Loucy (cell line): Measurements from ENCODE around the gene WWOX.

Source experiments
- H2AFZ ChIP-seq: fragments of 200-600 bp; sonication (generic); 2 replicates; pipeline ENCODE4 v1.6.0; 2016; ENCODE audit warnings: antibody characterized with exemption, mild to moderate bottlenecking, low read length, moderate library complexity
- H3F3A ChIP-seq: fragments of 200-600 bp; 2 replicates; pipeline ENCODE4 v1.6.0; 2016; ENCODE audit warnings: antibody characterized with exemption, low read depth, mild to moderate bottlenecking
- H3K27me3 ChIP-seq: fragments of 200-600 bp; sonication (generic); 2 replicates; pipeline ENCODE4 v1.6.1; 2014; ENCODE audit warnings: low read length, mild to moderate bottlenecking; ENCODE audit not compliant: insufficient read depth, poor library complexity, severe bottlenecking
- H3K36me3 ChIP-seq: fragments of 200-600 bp; sonication (generic); 2 replicates; pipeline ENCODE4 v1.6.1; 2016; ENCODE audit warnings: low read length; ENCODE audit not compliant: insufficient read depth
- H3K4me1 ChIP-seq: fragments of 200-600 bp; sonication (generic); 2 replicates; pipeline ENCODE4 v1.5.1; 2014; ENCODE audit warnings: low read length, mild to moderate bottlenecking; ENCODE audit not compliant: insufficient read depth, poor library complexity, severe bottlenecking
- H3K4me2 ChIP-seq: fragments of 200-600 bp; sonication (generic); 2 replicates; pipeline ENCODE4 v1.6.0; 2014; ENCODE audit warnings: antibody characterized with exemption, low read length, low read depth, mild to moderate bottlenecking; ENCODE audit not compliant: poor library complexity, severe bottlenecking
- H3K4me3 ChIP-seq: fragments of 200-600 bp; sonication (generic); 2 replicates; pipeline ENCODE4 v1.5.1; 2014; ENCODE audit warnings: low read length, mild to moderate bottlenecking, mixed read lengths; ENCODE audit not compliant: poor library complexity, severe bottlenecking
- H3K79me2 ChIP-seq: fragments of 200-600 bp; sonication (generic); 2 replicates; pipeline ENCODE4 v1.6.1; 2014; ENCODE audit warnings: low read length; ENCODE audit not compliant: insufficient read depth
- H3K9ac ChIP-seq: fragments of 200-600 bp; sonication (generic); 2 replicates; pipeline ENCODE4 v1.6.0; 2014; ENCODE audit warnings: mild to moderate bottlenecking, low read depth, low read length, moderate library complexity; ENCODE audit not compliant: poor library complexity, severe bottlenecking
- H3K9me2 ChIP-seq: fragments of 200-600 bp; sonication (generic); replicated peaks from 2 replicates; pipeline ENCODE4 v1.6.1; 2016; ENCODE audit warnings: low read depth, low read length, mixed read lengths
- H3K9me3 ChIP-seq: fragments of 200-600 bp; sonication (generic); 2 replicates; pipeline ENCODE4 v1.6.1; 2014; ENCODE audit warnings: mild to moderate bottlenecking, antibody characterized with exemption, low read length, low read depth; ENCODE audit not compliant: insufficient read depth
- H4K20me1 ChIP-seq: fragments of 200-600 bp; sonication (generic); 2 replicates; pipeline ENCODE4 v1.6.0; 2014; ENCODE audit warnings: antibody characterized with exemption, low read length, mild to moderate bottlenecking; ENCODE audit not compliant: insufficient read depth, poor library complexity, severe bottlenecking
- CTCF ChIP-seq: fragments of 200-600 bp; sonication (generic); conservative IDR thresholded peaks from 2 replicates; pipeline ENCODE4 v1.5.1; 2014; ENCODE audit warnings: mild to moderate bottlenecking, antibody characterized with exemption, low read length
- EZH2phosphoT487 ChIP-seq: fragments of 200-600 bp; IDR thresholded peaks from 2 replicates; pipeline ENCODE4 v1.6.1; 2018; ENCODE audit warnings: antibody characterized with exemption, mild to moderate bottlenecking, moderate library complexity, borderline replicate concordance

The WWOX gene

GRCh38 chr16:78566397-78567073, 467.1 kb downstream of the WWOX start:
- Histone ChIP-seq H3K9ac (peak overlapping the region; percentile 41), H3F3A (no peaks in the 10 kb centered on the region), H4K20me1 (no peaks in the 10 kb centered on the region), H3K36me3 (no peaks in the 10 kb centered on the region), H3K9me3 (peaks cover 7% of the 10 kb centered on the region), H3K4me3 (peak overlapping the region; percentile 43), H2AFZ (no peak overlapping the region), H3K4me2 (peak overlapping the region; percentile 49), H3K27me3 (no peaks in the 10 kb centered on the region), H3K9me2 (no peaks in the 10 kb centered on the region), H3K4me1 (peaks cover 41% of the 10 kb centered on the region), H3K79me2 (no peaks in the 10 kb centered on the region)
- TF ChIP-seq EZH2phosphoT487 (no peak), CTCF (no peak)

- Histone ChIP-seq H3K36me3 (no peaks in the 10 kb centered on the region), H2AFZ (peak overlapping the region; percentile 39; the same call in 1 of the 2 replicates), H3K9me3 (no peaks in the 10 kb centered on the region), H3K4me3 (no peak overlapping the region), H3K9ac (no peak overlapping the region), H3K79me2 (no peaks in the 10 kb centered on the region), H3F3A (no peaks in the 10 kb centered on the region), H3K4me1 (peaks cover 38% of the 10 kb centered on the region), H3K4me2 (no peak overlapping the region), H3K9me2 (no peaks in the 10 kb centered on the region), H4K20me1 (no peaks in the 10 kb centered on the region), H3K27me3 (no peaks in the 10 kb centered on the region)
- no peak for TF ChIP-seq EZH2phosphoT487
Observed at GRCh38 chr16:78570399-78571141, 471.1 kb downstream of the WWOX start.

GRCh38 chr16:78571434-78571833, 472.0 kb downstream of the WWOX start:
- H3F3A ChIP-seq, result no peaks in the 10 kb centered on the region
- no peaks in the 10 kb centered on the region for H3K9me3 ChIP-seq
- no peak overlapping the region for H3K4me2 ChIP-seq
- no peak overlapping the region for H3K4me3 ChIP-seq
- no peak for TF ChIP-seq CTCF
- TF ChIP-seq EZH2phosphoT487, result no peak
- H3K27me3 ChIP-seq, result no peaks in the 10 kb centered on the region
- H3K36me3 ChIP-seq, result no peaks in the 10 kb centered on the region
- H3K79me2 ChIP-seq, result no peaks in the 10 kb centered on the region
- H3K9me2 ChIP-seq, result no peaks in the 10 kb centered on the region
- peaks cover 37% of the 10 kb centered on the region for H3K4me1 ChIP-seq
- no peak overlapping the region for H2AFZ ChIP-seq
- H4K20me1 ChIP-seq, result no peaks in the 10 kb centered on the region
- H3K9ac ChIP-seq, result no peak overlapping the region
